ENCODE data around the gene PSMB8.

DNA sequence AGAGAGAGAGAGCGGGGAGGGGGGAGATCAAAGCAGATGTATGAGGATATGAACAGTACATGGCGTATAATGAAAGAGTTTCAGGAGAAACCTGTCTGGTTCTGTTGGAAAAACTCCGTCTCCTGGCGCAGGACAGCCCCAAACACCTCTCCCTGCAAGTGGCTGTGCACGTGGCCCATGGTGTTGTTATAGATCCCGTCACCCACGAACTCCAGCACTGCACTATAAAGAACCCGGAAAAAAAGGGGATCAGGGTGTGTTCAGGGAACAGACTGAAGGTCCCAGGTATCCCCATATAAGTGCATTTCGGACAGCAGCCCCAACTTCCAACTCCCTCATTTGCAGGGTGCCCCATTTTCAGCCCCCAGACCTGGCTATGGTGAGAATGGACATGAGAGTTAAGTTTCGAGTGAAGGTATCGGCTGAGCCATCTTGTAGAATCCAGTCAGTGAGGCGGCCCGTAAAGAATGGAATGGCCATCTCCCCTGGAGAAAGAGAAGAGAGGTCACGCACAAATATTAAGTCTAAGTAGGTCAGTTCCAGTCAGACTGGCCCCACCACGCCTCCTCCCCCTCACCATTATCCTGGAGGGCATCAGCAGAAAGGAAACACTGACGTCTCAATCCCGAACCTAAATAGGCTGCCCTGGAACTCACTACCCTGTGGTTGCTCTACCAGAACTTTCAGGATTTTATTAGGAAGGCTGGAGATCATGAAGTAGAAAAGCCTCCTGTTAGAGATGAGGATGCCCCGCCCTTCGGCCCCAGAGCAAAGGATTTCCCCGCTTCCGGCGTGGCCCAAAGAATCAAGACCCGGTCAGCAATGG, 8.4 kb upstream of the PSMB8 start:
- TF ChIP-seq, protein P1, sequence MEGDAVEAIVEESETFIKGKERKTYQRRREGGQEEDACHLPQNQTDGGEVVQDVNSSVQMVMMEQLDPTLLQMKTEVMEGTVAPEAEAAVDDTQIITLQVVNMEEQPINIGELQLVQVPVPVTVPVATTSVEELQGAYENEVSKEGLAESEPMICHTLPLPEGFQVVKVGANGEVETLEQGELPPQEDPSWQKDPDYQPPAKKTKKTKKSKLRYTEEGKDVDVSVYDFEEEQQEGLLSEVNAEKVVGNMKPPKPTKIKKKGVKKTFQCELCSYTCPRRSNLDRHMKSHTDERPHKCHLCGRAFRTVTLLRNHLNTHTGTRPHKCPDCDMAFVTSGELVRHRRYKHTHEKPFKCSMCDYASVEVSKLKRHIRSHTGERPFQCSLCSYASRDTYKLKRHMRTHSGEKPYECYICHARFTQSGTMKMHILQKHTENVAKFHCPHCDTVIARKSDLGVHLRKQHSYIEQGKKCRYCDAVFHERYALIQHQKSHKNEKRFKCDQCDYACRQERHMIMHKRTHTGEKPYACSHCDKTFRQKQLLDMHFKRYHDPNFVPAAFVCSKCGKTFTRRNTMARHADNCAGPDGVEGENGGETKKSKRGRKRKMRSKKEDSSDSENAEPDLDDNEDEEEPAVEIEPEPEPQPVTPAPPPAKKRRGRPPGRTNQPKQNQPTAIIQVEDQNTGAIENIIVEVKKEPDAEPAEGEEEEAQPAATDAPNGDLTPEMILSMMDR (IDR thresholded peaks at IDR 0.05): no peak
- no peak for TF ChIP-seq POLR2A (IDR thresholded peaks at IDR 0.05)

All from testis (tissue), 2 donors.